Measurements from ENCODE around the gene MYMX.
"Not testable (repeated sequence)": the region's sequence is repeated elsewhere in the genome, so short reads cannot be mapped to it uniquely, and the experiment has no call there.

Gene MYMX

DNA sequence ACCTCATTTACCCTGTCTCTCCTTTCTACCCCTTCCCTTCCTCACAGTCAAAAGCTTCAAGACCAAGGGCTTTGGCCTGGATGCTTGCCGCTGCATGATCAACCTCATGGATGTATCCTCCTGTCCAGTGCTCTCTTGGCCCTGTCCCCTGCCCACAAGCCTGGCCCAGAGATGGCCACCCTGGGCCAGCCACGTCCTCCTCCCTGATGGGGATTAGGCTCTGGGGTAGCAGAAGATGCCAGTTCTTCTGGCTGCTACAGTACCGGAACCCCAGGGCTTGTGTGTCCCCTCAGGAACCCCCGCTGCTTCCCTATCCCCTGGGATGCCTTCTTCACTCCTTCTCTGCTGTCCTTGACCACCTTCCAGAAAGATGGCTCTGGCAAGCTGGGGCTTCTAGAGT lies 35.8 kb upstream of the MYMX start:
- no peaks in the 10 kb centered on the region for H3K9me3 Mint-ChIP-seq
- H3K36me3 Mint-ChIP-seq (ENCODE audit: low read depth) = no peaks in the 10 kb centered on the region
- H3K4me1 Mint-ChIP-seq (ENCODE audit: low read depth) = peaks cover 8% of the 10 kb centered on the region
- H3K27me3 Mint-ChIP-seq (ENCODE audit: low read depth) = no peaks in the 10 kb centered on the region
- no peak overlapping the region for H3K4me3 Mint-ChIP-seq
- H3K27ac Mint-ChIP-seq = no peak overlapping the region

DNA sequence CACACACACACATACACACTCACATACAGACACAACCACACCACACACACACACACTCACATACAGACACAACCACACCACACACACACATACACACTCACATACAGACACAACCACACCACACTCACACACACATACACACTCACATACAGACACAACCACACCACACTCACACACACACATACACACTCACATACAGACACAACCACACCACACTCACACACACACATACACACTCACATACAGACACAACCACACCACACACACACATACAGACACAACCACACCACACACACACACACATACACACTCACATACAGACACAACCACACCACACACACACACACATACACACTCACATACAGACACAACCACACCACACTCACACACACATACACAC lies 34.9 kb upstream of the MYMX start:
- not testable (repeated sequence) for H3K36me3 Mint-ChIP-seq (ENCODE audit: low read depth); H3K4me3 Mint-ChIP-seq; H3K27me3 Mint-ChIP-seq (ENCODE audit: low read depth); H3K4me1 Mint-ChIP-seq (ENCODE audit: low read depth); H3K27ac Mint-ChIP-seq; H3K9me3 Mint-ChIP-seq

DNA sequence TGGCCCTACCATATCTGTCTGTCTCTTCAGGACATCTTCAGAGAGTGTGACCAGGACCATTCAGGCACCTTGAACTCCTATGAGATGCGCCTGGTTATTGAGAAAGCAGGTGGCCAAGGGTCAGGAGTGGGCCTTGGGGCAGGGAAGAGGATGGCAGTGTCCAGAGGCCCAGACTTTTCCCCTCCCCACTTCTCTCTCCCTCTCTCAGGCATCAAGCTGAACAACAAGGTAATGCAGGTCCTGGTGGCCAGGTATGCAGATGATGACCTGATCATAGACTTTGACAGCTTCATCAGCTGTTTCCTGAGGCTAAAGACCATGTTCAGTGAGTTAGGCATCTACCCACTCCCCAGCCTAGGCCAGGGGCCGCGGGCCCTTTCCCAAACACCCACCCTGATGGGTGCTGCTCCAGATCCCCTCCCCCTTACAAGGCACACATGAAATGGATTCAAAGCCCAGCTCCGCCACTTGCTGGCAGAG lies 33.8 kb upstream of the MYMX start:
- Mint-ChIP-seq H3K27me3 (ENCODE audit: low read depth) (no peaks in the 10 kb centered on the region), H3K4me3 (no peak overlapping the region), H3K36me3 (ENCODE audit: low read depth) (no peaks in the 10 kb centered on the region), H3K27ac (no peak overlapping the region), H3K4me1 (ENCODE audit: low read depth) (peaks cover 6% of the 10 kb centered on the region), H3K9me3 (no peaks in the 10 kb centered on the region)

DNA sequence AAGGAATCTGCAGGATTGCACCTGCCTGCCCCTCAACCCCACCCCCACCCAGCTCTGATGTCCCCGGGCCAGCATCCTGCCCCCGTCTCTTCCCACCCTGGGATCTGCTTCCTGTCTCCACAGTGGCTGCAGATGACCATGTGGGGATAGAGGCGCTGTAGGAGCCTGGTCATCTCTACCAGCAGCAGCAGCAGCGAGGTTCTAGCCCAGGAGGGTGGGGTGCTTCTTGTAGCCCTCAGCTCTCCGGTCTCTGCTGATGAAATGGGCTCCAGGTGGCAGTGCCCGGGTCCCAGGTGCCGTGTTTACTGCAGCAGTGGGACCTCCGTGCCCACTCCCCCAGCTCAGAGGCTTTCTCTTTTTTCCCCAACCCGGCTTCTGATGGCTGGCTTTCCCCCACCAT lies 32.9 kb upstream of the MYMX start:
- Mint-ChIP-seq H3K4me3 (no peak overlapping the region), H3K36me3 (ENCODE audit: low read depth) (no peaks in the 10 kb centered on the region), H3K27ac (no peak overlapping the region), H3K9me3 (no peaks in the 10 kb centered on the region), H3K4me1 (ENCODE audit: low read depth) (peaks cover 6% of the 10 kb centered on the region), H3K27me3 (ENCODE audit: low read depth) (no peaks in the 10 kb centered on the region)

DNA sequence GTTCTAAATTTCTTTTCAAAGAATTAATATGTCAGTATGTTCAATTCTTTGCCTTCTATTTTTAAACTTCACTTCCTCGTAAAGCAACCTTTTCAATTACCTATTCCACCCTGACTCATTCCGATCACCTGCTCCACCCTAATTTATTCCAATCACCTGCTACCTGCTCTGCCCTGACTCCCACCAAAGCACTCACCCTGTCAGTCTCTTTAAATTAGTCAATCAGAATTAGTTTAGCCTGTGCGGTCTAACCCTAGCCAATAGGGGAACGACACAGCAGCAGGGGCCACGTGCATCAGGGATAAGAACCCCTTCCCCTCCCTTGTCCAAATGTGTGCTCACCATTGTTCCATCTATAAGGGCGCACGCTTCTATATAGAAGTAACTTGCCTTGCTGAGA lies 31.4 kb upstream of the MYMX start:
- not testable (repeated sequence) for H3K4me3 Mint-ChIP-seq; H3K36me3 Mint-ChIP-seq (ENCODE audit: low read depth); H3K27ac Mint-ChIP-seq; H3K4me1 Mint-ChIP-seq (ENCODE audit: low read depth); H3K9me3 Mint-ChIP-seq; H3K27me3 Mint-ChIP-seq (ENCODE audit: low read depth)

DNA sequence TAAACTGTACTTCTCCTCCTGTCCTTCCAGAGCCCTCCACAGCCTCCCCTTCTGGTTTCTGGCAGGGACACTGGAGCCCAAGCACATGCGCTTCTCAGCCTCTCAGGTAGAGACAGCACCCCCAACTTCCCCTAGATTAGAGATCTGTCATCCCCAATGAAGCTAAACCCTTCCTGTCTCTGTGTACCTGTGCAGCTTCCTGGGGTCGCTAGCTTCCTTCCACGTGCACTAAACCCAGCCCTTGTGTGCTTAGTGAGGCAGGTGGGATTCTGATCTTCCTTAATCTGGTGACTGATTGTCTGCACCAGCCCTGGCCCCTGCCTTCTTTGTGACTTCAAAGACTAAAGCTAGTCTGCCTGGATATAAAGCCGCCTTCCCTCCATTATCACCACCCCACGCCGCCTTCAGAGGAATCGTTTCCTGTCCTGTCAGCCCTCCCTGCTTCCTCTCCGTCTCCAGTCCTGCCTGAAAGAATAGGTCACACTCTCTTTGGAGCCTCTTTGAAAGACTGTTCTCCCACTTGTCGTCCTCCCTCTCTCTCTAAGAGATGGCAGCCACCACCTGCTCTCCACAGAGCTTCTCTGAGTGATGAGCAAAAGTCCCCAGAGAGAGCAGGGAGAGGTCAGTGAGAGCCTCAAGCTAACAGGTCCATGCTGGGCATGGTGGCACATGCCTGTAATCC lies 30.6 kb upstream of the MYMX start:
- H3K27me3 Mint-ChIP-seq (ENCODE audit: low read depth) = no peaks in the 10 kb centered on the region
- no peak overlapping the region for H3K4me3 Mint-ChIP-seq
- H3K27ac Mint-ChIP-seq = no peak overlapping the region
- no peaks in the 10 kb centered on the region for H3K9me3 Mint-ChIP-seq
- H3K36me3 Mint-ChIP-seq (ENCODE audit: low read depth) = no peaks in the 10 kb centered on the region
- peaks cover 6% of the 10 kb centered on the region for H3K4me1 Mint-ChIP-seq (ENCODE audit: low read depth)

DNA sequence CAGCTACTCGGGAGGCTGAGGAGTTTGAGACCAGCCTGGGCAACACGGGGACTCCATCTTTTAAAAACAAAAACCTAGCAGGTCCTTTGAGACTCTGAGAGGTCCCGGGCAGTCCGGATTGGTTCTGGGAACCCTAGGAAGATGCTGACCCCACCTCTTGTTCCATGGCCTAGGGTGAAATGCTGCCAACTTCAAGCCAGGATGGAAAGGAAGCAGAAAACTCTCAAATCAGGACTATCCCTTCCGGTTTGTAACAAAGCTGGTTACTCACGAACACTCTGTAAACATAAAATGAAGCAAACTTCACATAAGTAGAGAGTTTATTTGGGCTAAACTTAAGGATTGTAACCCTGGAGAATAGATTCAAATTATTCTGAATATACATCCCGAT lies 30.1 kb upstream of the MYMX start:
- H3K27ac Mint-ChIP-seq = no peak overlapping the region
- H3K9me3 Mint-ChIP-seq = no peaks in the 10 kb centered on the region
- H3K4me1 Mint-ChIP-seq (ENCODE audit: low read depth) = peaks cover 6% of the 10 kb centered on the region
- H3K36me3 Mint-ChIP-seq (ENCODE audit: low read depth) = no peaks in the 10 kb centered on the region
- H3K4me3 Mint-ChIP-seq = no peak overlapping the region
- H3K27me3 Mint-ChIP-seq (ENCODE audit: low read depth) = no peaks in the 10 kb centered on the region

DNA sequence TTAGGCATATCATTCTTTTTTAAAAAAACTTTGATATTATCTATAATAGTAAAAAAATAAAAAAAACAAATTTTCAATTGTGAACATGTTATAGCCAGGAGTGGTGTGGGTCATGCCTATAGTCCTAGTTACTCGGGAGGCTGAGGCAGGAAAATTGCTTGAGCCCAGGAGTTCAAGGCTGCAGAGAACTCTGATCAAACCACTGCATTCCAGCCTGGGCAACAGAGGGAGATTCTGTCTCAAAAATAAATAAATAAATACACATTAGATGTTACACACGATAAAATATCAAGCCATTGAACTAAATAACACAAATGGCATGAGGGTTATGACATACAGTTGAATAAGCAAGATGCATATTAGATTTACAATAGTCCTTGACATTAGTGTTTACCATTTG lies 27.9 kb upstream of the MYMX start:
- H3K4me3 Mint-ChIP-seq = no peak overlapping the region

DNA sequence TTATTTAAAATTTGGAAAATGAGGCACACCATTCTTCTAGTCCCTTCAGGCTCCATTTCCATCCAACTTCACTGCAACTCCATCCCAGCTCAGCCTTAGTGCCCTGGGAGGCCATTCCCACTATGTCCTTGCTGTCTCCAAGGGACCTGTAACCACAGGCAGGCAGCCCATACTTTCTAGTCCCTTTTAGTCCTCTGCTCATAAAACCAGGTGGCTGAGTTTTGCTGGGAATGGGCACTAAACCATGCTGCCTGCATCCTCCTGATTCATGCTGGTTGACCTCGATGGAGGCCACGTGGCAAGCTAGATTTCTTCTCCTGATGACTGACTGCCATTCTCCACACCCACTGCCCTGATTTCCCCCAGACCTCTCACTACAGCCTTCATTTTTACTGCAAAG lies 27.5 kb upstream of the MYMX start:
- H3K27ac Mint-ChIP-seq = no peak overlapping the region
- H3K36me3 Mint-ChIP-seq (ENCODE audit: low read depth) = no peaks in the 10 kb centered on the region
- no peak overlapping the region for H3K4me3 Mint-ChIP-seq
- H3K4me1 Mint-ChIP-seq (ENCODE audit: low read depth) = peaks cover 6% of the 10 kb centered on the region
- no peaks in the 10 kb centered on the region for H3K27me3 Mint-ChIP-seq (ENCODE audit: low read depth)
- no peaks in the 10 kb centered on the region for H3K9me3 Mint-ChIP-seq

More for the DNA sequence above, 27.9 kb upstream of the MYMX start:
- H3K27me3 Mint-ChIP-seq (ENCODE audit: low read depth) = no peaks in the 10 kb centered on the region
- H3K36me3 Mint-ChIP-seq (ENCODE audit: low read depth) = no peaks in the 10 kb centered on the region
- H3K27ac Mint-ChIP-seq = no peak overlapping the region
- H3K9me3 Mint-ChIP-seq = no peaks in the 10 kb centered on the region
- peaks cover 6% of the 10 kb centered on the region for H3K4me1 Mint-ChIP-seq (ENCODE audit: low read depth)

DNA sequence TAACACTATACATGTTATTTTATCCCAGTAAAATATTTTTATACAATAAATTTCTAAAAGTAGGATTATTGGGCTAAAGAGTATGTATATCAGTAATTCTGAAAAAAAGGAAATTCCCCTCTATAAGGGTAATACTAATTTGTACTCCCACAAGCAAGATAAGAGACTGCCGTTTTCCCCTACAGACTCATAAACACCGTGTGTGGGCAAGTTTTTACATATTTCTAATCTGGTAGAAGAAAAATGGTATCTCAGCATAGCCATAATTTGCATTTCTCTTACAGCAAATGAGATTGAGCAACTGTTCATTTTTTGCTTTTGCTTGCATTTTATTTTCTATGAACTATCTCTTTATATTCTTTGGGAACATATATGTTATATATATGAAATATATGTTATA lies 26.0 kb upstream of the MYMX start:
- H3K4me3 Mint-ChIP-seq = no peak overlapping the region
- no peaks in the 10 kb centered on the region for H3K9me3 Mint-ChIP-seq
- H3K36me3 Mint-ChIP-seq (ENCODE audit: low read depth) = no peaks in the 10 kb centered on the region
- peaks cover 6% of the 10 kb centered on the region for H3K4me1 Mint-ChIP-seq (ENCODE audit: low read depth)
- H3K27ac Mint-ChIP-seq = no peak overlapping the region
- H3K27me3 Mint-ChIP-seq (ENCODE audit: low read depth) = peaks cover 5% of the 10 kb centered on the region

DNA sequence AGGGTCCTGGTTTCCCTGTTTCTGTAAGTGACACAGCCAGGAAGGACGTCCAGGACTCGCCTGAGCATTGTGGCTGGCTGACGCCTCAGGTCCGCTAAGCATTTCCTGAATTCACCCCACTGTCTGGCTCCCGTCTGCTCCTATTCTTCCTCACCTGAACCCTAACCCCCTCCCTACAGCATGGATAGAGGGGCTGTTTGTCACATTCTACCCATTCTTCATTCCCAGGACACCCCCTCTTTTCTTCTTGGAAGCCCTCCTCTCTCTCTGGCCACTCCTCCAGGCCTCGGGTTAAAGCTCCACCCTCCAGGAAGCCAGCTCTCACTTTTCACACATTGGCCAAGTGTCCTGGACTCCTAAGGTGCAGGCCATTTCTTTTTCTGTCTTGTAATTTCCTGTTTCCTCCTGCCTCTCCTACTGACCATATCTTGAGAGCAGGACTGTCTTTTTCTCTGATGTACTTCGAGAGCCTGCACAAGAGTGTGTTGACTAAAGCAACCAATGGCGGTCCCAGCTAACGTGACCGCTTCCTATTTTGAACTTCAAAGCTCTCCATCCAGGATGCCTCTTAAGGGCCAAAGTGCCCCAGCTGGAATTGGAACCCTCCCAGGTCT lies 24.2 kb upstream of the MYMX start:
- no peak overlapping the region for H3K4me3 Mint-ChIP-seq
- H3K27me3 Mint-ChIP-seq (ENCODE audit: low read depth) = peaks cover 5% of the 10 kb centered on the region
- no peaks in the 10 kb centered on the region for H3K36me3 Mint-ChIP-seq (ENCODE audit: low read depth)
- H3K27ac Mint-ChIP-seq = no peak overlapping the region
- H3K9me3 Mint-ChIP-seq = no peaks in the 10 kb centered on the region
- no peaks in the 10 kb centered on the region for H3K4me1 Mint-ChIP-seq (ENCODE audit: low read depth)

DNA sequence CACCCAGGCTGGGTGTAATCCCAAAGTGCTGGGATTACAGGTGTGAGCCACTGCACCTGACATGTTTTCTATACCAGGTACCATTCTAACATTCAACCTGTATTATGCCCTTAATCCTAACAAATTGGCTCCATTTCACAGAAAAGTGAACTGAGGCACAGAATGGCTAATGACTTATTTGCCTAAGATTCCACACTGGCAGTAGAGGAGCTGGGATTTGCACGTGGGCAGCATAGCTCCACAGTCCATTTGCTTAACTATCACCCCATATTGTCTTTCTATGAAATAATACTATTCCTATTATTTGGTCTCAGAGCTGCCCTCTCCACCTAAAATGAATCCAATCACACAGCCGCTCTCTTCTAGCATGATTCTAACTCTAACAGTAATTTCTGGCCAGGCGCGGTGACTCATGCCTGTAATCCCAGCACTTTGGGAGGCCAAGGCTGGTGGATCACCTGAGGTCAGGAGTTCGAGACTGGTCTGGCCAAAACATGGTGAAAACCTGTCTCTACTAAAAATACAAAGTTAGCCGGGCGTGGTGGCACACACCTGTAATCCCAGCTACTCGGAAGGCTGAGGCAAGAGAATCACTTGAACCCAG lies 23.3 kb upstream of the MYMX start:
- no peaks in the 10 kb centered on the region for H3K4me1 Mint-ChIP-seq (ENCODE audit: low read depth)
- no peak overlapping the region for H3K4me3 Mint-ChIP-seq
- peaks cover 5% of the 10 kb centered on the region for H3K27me3 Mint-ChIP-seq (ENCODE audit: low read depth)
- H3K36me3 Mint-ChIP-seq (ENCODE audit: low read depth) = no peaks in the 10 kb centered on the region
- H3K9me3 Mint-ChIP-seq = no peaks in the 10 kb centered on the region
- H3K27ac Mint-ChIP-seq = no peak overlapping the region

DNA sequence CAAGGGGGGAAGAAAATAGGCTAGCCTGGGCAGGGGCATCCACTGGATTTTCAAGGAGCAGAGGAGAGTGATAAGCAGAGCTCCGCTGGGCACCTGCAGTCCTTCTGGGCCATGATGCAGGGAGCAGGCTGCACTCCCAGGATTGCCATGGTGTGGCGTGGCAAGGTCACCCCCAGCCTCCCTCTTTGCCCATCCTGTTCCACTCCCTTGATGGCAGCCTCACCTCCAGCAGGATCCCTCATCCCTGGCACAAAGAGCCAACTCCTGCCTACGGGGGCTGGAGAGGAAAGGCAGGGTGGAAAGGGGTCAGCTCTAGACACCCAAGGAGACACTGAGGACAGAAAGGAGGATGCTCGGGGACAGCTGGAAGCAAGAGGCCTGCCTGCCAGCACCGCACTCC lies 22.4 kb upstream of the MYMX start:
- Mint-ChIP-seq H3K36me3 (ENCODE audit: low read depth) (no peaks in the 10 kb centered on the region), H3K9me3 (no peaks in the 10 kb centered on the region), H3K4me1 (ENCODE audit: low read depth) (no peaks in the 10 kb centered on the region), H3K27ac (no peak overlapping the region), H3K27me3 (ENCODE audit: low read depth) (peaks cover 11% of the 10 kb centered on the region), H3K4me3 (no peak overlapping the region)

DNA sequence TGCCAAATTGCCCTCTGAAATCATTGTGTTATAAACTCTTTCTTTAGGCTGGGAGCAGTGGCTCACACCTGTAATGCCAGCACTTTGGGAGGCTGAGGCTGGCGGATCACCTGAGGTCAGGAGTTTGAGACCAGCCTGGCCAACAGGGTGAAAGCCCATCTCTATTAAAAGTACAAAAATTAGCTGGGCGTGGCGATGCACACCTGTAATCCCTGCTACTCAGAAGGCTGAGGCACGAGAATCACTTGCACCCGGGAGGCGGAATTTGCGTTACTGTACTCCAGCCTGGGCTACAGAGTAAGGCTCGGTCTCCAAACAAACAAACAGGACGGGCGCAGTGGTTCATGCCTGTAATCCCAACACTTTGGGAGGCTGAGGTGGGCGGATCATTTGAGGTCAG lies 20.4 kb upstream of the MYMX start:
- peaks cover 14% of the 10 kb centered on the region for H3K27me3 Mint-ChIP-seq (ENCODE audit: low read depth)
- H3K9me3 Mint-ChIP-seq; H3K36me3 Mint-ChIP-seq (ENCODE audit: low read depth); H3K4me3 Mint-ChIP-seq; H3K27ac Mint-ChIP-seq; H3K4me1 Mint-ChIP-seq (ENCODE audit: low read depth): not testable (repeated sequence)

DNA sequence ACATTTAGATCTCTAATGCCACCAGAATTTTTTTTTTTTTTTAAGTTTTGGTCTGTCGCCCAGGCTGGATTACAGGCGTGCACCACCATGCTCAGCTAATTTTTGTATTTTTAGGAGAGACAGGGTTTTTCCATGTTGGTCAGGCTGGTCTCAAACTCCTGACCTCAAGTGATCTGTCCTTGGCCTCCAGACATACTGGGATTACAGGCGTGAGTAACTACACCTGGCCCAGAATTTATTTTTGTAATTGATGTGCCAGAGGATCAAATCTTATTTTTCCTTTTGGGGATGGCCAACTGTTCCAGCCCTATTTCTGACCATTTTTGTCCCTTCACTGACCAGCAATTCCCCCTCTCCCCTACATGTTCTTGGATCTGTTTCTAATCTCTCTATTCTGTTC lies 18.0 kb upstream of the MYMX start:
- H3K36me3 Mint-ChIP-seq (ENCODE audit: low read depth) = no peaks in the 10 kb centered on the region
- no peak overlapping the region for H3K27ac Mint-ChIP-seq
- H3K9me3 Mint-ChIP-seq = no peaks in the 10 kb centered on the region
- H3K4me1 Mint-ChIP-seq (ENCODE audit: low read depth) = no peaks in the 10 kb centered on the region
- no peak overlapping the region for H3K4me3 Mint-ChIP-seq
- peaks cover 14% of the 10 kb centered on the region for H3K27me3 Mint-ChIP-seq (ENCODE audit: low read depth)

All from T-helper 1 cell treated with Interleukin-12 subunit alpha and Interleukin-12 subunit beta and Interleukin-4 antibody, amounts not matched to agents 30 μg/mL and 1 μg/mL, for 36 hours (primary cell).